ENCODE results near the gene INPP5E. TPM values are rescaled to one million over a fixed set of nuclear protein-coding genes. Genes with fewer than 3 reads are reported as not detected.

The INPP5E gene
- total RNA-seq, 1 donor from 2014 or later, result 5.7 TPM

DNA sequence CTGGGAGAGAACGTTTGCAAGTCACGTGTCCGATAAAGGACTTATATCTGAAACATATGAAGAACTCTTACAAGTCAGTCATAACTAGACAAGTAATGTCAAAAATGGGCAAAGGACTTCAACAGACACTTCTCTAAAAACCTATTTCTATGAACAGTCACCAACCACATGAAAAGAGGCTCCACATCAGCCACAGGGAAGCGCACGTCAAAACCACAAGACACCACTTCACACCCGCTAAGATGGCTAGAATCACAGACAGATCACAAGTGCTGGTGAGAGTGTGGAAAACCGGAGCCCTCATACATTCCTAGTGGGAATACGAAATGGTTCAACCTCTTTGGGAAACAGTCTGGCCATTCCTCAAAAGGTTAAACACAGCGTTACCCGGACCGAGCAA is 54.6 kb downstream of the INPP5E start:
- ATAC-seq, result no peak

GRCh38 chr9:136383436-136383835 is 56.2 kb downstream of the INPP5E start:
- no peak for ATAC-seq

DNA sequence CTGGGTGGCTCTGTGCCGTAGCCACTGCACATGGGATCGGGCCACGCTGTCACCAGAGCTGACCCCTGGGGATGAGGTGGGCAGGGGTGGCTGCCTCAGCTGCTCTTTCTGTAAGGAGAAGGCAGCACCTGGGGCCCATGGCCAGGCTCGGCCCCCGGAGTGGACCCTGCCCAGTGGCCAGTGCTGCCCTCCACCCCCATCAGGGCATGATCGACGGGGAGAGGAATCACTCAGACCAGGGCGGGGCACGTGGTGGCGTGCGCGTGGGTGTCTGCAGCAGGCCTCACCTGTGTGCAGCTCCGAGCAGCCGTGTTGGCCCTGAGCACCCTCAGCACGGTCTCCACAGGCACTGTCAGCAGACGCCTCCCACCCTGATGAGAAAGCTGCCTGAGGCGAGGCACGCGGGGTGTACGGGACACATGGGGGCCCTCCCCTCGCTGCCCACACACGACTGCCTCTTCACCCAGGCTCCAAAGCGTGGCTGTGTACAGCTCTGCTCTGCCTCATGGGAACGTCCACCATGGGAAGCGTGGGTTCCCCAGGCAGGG is 57.6 kb downstream of the INPP5E start:
- ATAC-seq, result no peak

DNA sequence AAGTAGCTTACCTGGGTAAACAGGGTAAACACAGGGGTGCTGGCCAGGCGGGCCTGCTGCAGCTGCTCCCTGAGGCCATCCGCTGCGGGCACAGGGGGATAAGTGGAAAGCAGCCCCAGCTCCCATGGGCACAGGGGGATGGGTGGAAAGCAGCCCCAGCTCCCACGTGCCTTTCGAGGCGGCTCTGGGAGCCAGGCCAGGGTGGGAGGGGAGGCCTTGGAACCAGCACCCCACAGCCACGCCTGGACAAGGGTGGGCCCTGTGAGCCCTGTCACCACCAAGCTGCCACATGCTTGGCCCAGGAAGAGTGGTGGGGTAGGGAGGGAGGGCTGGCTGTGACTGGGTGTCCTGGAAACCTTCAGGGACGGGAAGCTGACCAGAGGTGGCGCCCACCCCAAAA is 58.3 kb downstream of the INPP5E start:
- ATAC-seq, result no peak

DNA sequence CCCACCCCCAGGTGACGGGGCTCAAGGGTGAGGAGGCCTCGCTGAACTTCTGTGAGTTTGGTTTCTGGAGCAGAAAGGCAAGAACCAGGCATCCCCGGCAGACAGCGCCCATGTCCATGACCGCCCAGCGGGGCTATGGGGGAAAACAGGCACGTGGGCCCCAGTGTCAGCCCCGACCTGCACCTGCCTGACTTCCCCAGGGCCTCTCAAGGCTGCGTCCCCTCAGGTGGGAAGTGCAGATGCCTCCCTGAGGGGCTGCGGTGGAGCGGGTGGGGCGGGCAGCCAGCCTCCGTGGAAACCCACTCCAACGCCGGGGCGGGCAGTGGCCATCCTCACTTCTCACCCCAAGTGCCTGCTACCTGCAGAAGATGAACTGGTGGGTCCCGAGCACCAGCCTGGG is 59.3 kb downstream of the INPP5E start:
- no peak for ATAC-seq

DNA sequence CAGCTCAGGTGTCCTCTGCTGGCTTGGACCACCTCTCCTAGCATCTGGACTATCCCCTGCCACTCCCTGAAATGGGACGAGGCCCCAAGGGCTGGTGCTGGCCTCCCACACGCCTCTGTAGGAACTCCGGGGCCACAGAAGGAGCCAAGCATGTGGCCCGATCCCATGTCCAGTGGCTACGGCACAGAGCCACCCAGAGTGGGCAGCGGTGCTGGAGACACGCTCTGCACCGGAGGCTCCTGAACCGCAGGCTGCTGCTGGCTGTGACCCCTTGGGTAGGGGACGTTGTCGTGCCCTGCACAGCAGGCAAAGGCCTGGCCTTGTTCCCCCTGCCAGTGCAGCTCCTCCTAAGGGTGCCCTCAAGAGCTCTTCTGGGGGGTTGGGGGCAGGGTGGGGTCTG is 59.8 kb downstream of the INPP5E start:
- ATAC-seq, result no peak

- no peak for ATAC-seq
Measured at GRCh38 chr9:136379401-136379800, 60.2 kb downstream of the INPP5E start.

GRCh38 chr9:136379003-136379287 is 60.7 kb downstream of the INPP5E start:
- no peak for ATAC-seq

Other genes starting within 250 kb of the INPP5E start
- 0.08 TPM for gene LHX3, start 234.7 kb downstream of the INPP5E start, total RNA-seq
- 3.0 TPM for gene QSOX2, start 194.0 kb downstream of the INPP5E start, total RNA-seq
- not detected for gene CCDC187, start 135.8 kb downstream of the INPP5E start, total RNA-seq
- 1.2 TPM for gene GPSM1, start 112.3 kb downstream of the INPP5E start, total RNA-seq
- 12.1 TPM for gene DNLZ, start 76.1 kb downstream of the INPP5E start, total RNA-seq
- gene CARD9, start 66.2 kb downstream of the INPP5E start, total RNA-seq, result 0.80 TPM
- 3.7 TPM for gene SNAPC4, start 39.7 kb downstream of the INPP5E start, total RNA-seq
- gene ENTR1, start 29.2 kb downstream of the INPP5E start, total RNA-seq, result 22.8 TPM
- gene PMPCA, start 29.2 kb downstream of the INPP5E start, total RNA-seq, result 29.4 TPM
- gene SEC16A, start 43.2 kb upstream of the INPP5E start, total RNA-seq, result 32.0 TPM
- gene NOTCH1, start 106.2 kb upstream of the INPP5E start, total RNA-seq, result 30.6 TPM
- gene EGFL7, start 223.1 kb upstream of the INPP5E start, total RNA-seq, result 13.0 TPM
- gene AGPAT2, start 247.6 kb upstream of the INPP5E start, total RNA-seq, result 91.7 TPM

All from esophagus mucosa (tissue), 1 donor.